IMR-90 (cell line): ENCODE results near the gene GLDC. TPM values are rescaled to one million over a fixed set of nuclear protein-coding genes. Genes with fewer than 3 reads are reported as not detected.

Source experiments
- ATAC-seq: fragments of 200-7000 bp; cut with Tn5 transposase; 2 replicates; pipeline ENCODE4 v1.9.1; 2020; ENCODE audit warnings: low read depth, mild to moderate bottlenecking, moderate library complexity
- BruUV-seq: library from RNA; stranded (reverse); fragments of 400-500 nt; replicated peaks from 2 replicates; lab custom pipeline; 2021; lab: Mats Ljungman, UMichigan
- CTCF ChIA-PET: fragments of 300-600 bp; formaldehyde crosslinking; extraction: SDS; loops from one replicate; lab custom pipeline; 2021; ENCODE audit warnings: antibody characterized with exemption; lab: Yijun Ruan, JAX
- POLR2A ChIA-PET: fragments of 300-600 bp; sonication (Branson Sonifier 250); formaldehyde crosslinking; loops from one replicate; lab custom pipeline; 2022; ENCODE audit warnings: antibody characterized with exemption; ENCODE audit not compliant: unreplicated experiment; lab: Charles Lee
- DNase-seq: peaks from one replicate; pipeline ENCODE4 v3.0.0; 2013
- H2AFZ ChIP-seq: replicated peaks from 2 replicates; pipeline ENCODE3; 2013; ENCODE audit warnings: low read length, mild to moderate bottlenecking; ENCODE audit not compliant: poor library complexity
- H2AK5ac ChIP-seq: 2 replicates; pipeline ENCODE4 v1.6.1; 2013; ENCODE audit warnings: low read depth, low read length, inconsistent platforms
- H2AK9ac ChIP-seq: replicated peaks from 2 replicates; pipeline ENCODE3; 2013; ENCODE audit warnings: mild to moderate bottlenecking, low read depth, low read length, moderate library complexity; ENCODE audit not compliant: poor library complexity
- H2BK120ac ChIP-seq: 2 replicates; pipeline ENCODE4 v1.6.1; 2013; ENCODE audit warnings: low read depth, low read length, inconsistent platforms
- H2BK15ac ChIP-seq: 3 replicates; pipeline ENCODE4 v1.6.1; 2013; ENCODE audit warnings: low read depth, low read length, inconsistent platforms
- H2BK20ac ChIP-seq: 2 replicates; pipeline ENCODE4 v1.6.1; 2013; ENCODE audit warnings: low read depth, mild to moderate bottlenecking, inconsistent platforms, low read length, moderate library complexity
- H2BK5ac ChIP-seq: 2 replicates; pipeline ENCODE4 v1.6.1; 2013; ENCODE audit warnings: mild to moderate bottlenecking, low read depth, low read length, inconsistent platforms; ENCODE audit not compliant: poor library complexity, severe bottlenecking
- H3K14ac ChIP-seq: replicated peaks from 2 replicates; pipeline ENCODE4 v1.6.1; 2013; ENCODE audit warnings: low read depth, low read length, inconsistent platforms
- H3K18ac ChIP-seq: 2 replicates; pipeline ENCODE4 v1.6.1; 2013; ENCODE audit warnings: low read depth, low read length, control low read depth
- H3K23ac ChIP-seq: 2 replicates; pipeline ENCODE4 v1.6.1; 2013; ENCODE audit warnings: low read depth, low read length, inconsistent platforms
- H3K27ac ChIP-seq: 2 replicates; pipeline ENCODE4 v1.5.1; 2013; ENCODE audit warnings: mild to moderate bottlenecking, control low read depth, low read length; ENCODE audit not compliant: insufficient read depth
- H3K27me3 ChIP-seq: 2 replicates; pipeline ENCODE4 v1.6.1; 2013; ENCODE audit warnings: low read length; ENCODE audit not compliant: control insufficient read depth, insufficient read depth
- H3K36me3 ChIP-seq: 2 replicates; pipeline ENCODE4 v1.6.1; 2013; ENCODE audit warnings: low read length, mixed read lengths; ENCODE audit not compliant: control insufficient read depth, insufficient read depth
- H3K4ac ChIP-seq: 2 replicates; pipeline ENCODE4 v1.6.1; 2013; ENCODE audit warnings: low read depth, low read length, inconsistent platforms
- H3K4me1 ChIP-seq: 2 replicates; pipeline ENCODE4 v1.6.1; 2013; ENCODE audit warnings: low read length, mixed read lengths; ENCODE audit not compliant: control insufficient read depth, insufficient read depth
- H3K4me2 ChIP-seq: 2 replicates; pipeline ENCODE4 v1.6.1; 2013; ENCODE audit warnings: low read depth, mild to moderate bottlenecking, control low read depth, low read length, moderate library complexity
- H3K4me3 ChIP-seq: 2 replicates; pipeline ENCODE4 v1.5.1; 2013; ENCODE audit warnings: low read depth, mild to moderate bottlenecking, control low read depth, low read length, moderate library complexity; ENCODE audit not compliant: insufficient read depth
- H3K56ac ChIP-seq: 2 replicates; pipeline ENCODE4 v1.6.1; 2013; ENCODE audit warnings: low read length, inconsistent platforms; ENCODE audit not compliant: insufficient read depth; ENCODE audit errors: extremely low read depth
- H3K79me1 ChIP-seq, 2 experiments: 2 replicates each; pipeline ENCODE4 v1.6.1; 2013; ENCODE audit warnings: low read length in 2 of 2, inconsistent platforms in 1 of 2, low read depth in 1 of 2
- H3K9ac ChIP-seq: 2 replicates; pipeline ENCODE4 v1.6.1; 2013; ENCODE audit warnings: low read depth, low read length, control low read depth
- H3K9me1 ChIP-seq: 2 replicates; pipeline ENCODE4 v1.6.1; 2013; ENCODE audit warnings: low read length, inconsistent platforms; ENCODE audit not compliant: insufficient read depth
- H3K9me3 ChIP-seq: 2 replicates; pipeline ENCODE4 v1.6.1; 2013; ENCODE audit warnings: low read length; ENCODE audit not compliant: control insufficient read depth, insufficient read depth
- H4K20me1 ChIP-seq: 2 replicates; pipeline ENCODE4 v1.6.1; 2013; ENCODE audit warnings: low read length, inconsistent platforms; ENCODE audit not compliant: insufficient read depth
- H4K5ac ChIP-seq: 2 replicates; pipeline ENCODE4 v1.6.1; 2013; ENCODE audit warnings: mild to moderate bottlenecking, low read depth, low read length, control low read depth
- H4K8ac ChIP-seq, 2 experiments: 2 replicates each; pipeline ENCODE4 v1.6.1; 2013; ENCODE audit warnings: low read depth in 2 of 2, low read length in 2 of 2, control low read depth in 1 of 2, inconsistent platforms in 1 of 2
- H4K91ac ChIP-seq: 2 replicates; pipeline ENCODE4 v1.6.1; 2013; ENCODE audit warnings: low read depth, low read length, inconsistent platforms; ENCODE audit not compliant: insufficient read depth
- CHD1 ChIP-seq: IDR thresholded peaks from 2 replicates; pipeline ENCODE4 v1.6.1; 2012; ENCODE audit warnings: low read depth, low read length, improper control_type of control experiment
- CTCF ChIP-seq: conservative IDR thresholded peaks from 2 replicates; pipeline ENCODE4 v1.5.1; 2012; ENCODE audit warnings: mild to moderate bottlenecking, low read depth, low read length, improper control_type of control experiment
- ELK1 ChIP-seq: fragments of 150-350 bp; IDR thresholded peaks from 2 replicates; pipeline ENCODE4 v1.6.1; 2016; ENCODE audit warnings: low read depth, mild to moderate bottlenecking, low read length, moderate library complexity, borderline replicate concordance
- MAFK ChIP-seq: IDR thresholded peaks from 2 replicates; pipeline ENCODE4 v1.6.1; 2012; ENCODE audit warnings: low read depth, low read length, improper control_type of control experiment
- MAZ ChIP-seq: IDR thresholded peaks from 2 replicates; pipeline ENCODE4 v1.6.1; 2012; ENCODE audit warnings: low read depth, mild to moderate bottlenecking, low read length, improper control_type of control experiment, moderate library complexity, borderline replicate concordance
- MXI1 ChIP-seq: IDR thresholded peaks from 2 replicates; pipeline ENCODE4 v1.6.1; 2012; ENCODE audit warnings: low read depth, mild to moderate bottlenecking, low read length, moderate library complexity, borderline replicate concordance
- POLR2A ChIP-seq: IDR thresholded peaks from 2 replicates; pipeline ENCODE4 v1.6.1; 2012; ENCODE audit warnings: mild to moderate bottlenecking, low read depth, low read length
- RAD21 ChIP-seq: IDR thresholded peaks from 2 replicates; pipeline ENCODE4 v1.6.1; 2012; ENCODE audit warnings: low read length, improper control_type of control experiment
- SMC3 ChIP-seq: fragments of 150-350 bp; IDR thresholded peaks from 2 replicates; pipeline ENCODE4 v1.6.1; 2016; ENCODE audit warnings: low read depth, mild to moderate bottlenecking, antibody characterized with exemption, low read length, moderate library complexity
- USF2 ChIP-seq: fragments of 150-350 bp; IDR thresholded peaks from 2 replicates; pipeline ENCODE4 v1.6.1; 2017; ENCODE audit warnings: mild to moderate bottlenecking, antibody characterized with exemption, low read length, low read depth
- WGBS, 2 experiments: methylation state at CpG; one replicate each; pipeline versions ENCODE4 v1.1.5 to v1.1.7; 2013; ENCODE audit warnings: missing lambda C conversion rate in 2 of 2; ENCODE audit not compliant: insufficient read length in 1 of 2; ENCODE audit errors: extremely low coverage in 2 of 2; 5-methylcytosine and 5-hydroxymethylcytosine counted together
- dilution Hi-C: fragments of 300-500 bp; cut with HindIII; formaldehyde crosslinking; loops from one replicate; pipeline ENCODE4 v1.14.3; 2018; ENCODE audit warnings: low sequenced_read_pairs; ENCODE audit not compliant: unreplicated experiment
- in situ Hi-C: fragments of 300-500 bp; cut with MboI; formaldehyde crosslinking; loops from 3 replicates; pipeline ENCODE4 v1.14.3; 2019; ENCODE audit warnings: low sequenced_read_pairs, inconsistent platforms, mixed read lengths
- intact Hi-C: fragments of 100-400 bp; cut with micrococcal nuclease; formaldehyde crosslinking; loops from 2 replicates; pipeline ENCODE4 v1.10.0; 2022
- polyA plus RNA-seq, 3 experiments: library from polyadenylated mRNA; depleted of rRNA; stranded (reverse); fragments of >200 nt; gene quantifications; 2 replicates each; pipeline ENCODE4 v1.2.3, GENCODE V29; 2012; ENCODE audit warnings: low replicate concordance in 1 of 3
- total RNA-seq: library from RNA; depleted of rRNA; stranded (reverse); fragments of >200 nt; gene quantifications from 2 replicates; pipeline ENCODE4 v1.2.3, GENCODE V29; 2012

GLDC gene
- total and polyA plus RNA-seq, 2 of the 4 experiments (the other 2 are of a cell fraction), result 0.36 to 0.50 TPM

GRCh38 chr9:6553866-6554265, 91.7 kb downstream of the GLDC start:
- H3K23ac ChIP-seq, result no peak overlapping the region
- ChIA-PET CTCF (interaction anchor here (0.6 to 0.7 kb wide), 3 partner anchors 388 to 724 kb away, joined by 3 read pairs; no protein-coding TSS in a partner anchor), POLR2A (no interaction called here)
- no peak overlapping the region for H3K9ac ChIP-seq
- no peaks in the 10 kb centered on the region for H3K36me3 ChIP-seq
- intact Hi-C loops, result no loop called here
- H4K20me1 ChIP-seq, result peaks cover 7% of the 10 kb centered on the region
- H3K9me1 ChIP-seq, result peaks cover 5% of the 10 kb centered on the region; the same call in 1 of the 2 replicates
- BruUV-seq, result no TSS peak
- no peak overlapping the region for H3K56ac ChIP-seq
- TF ChIP-seq MAZ, result no peak
- no peak for TF ChIP-seq ELK1
- TF ChIP-seq SMC3, result no peak
- no peak for TF ChIP-seq MAFK
- no peak for TF ChIP-seq CTCF
- no peak for TF ChIP-seq USF2
- TF ChIP-seq POLR2A, result no peak
- TF ChIP-seq MXI1, result no peak
- no peak for TF ChIP-seq CHD1
- TF ChIP-seq RAD21, result no peak
- dilution Hi-C loops, result no loop called here
- peak overlapping the region; percentile 56; the same call in 1 of the 3 replicates for H2BK15ac ChIP-seq
- no peak overlapping the region for H3K14ac ChIP-seq
- peak overlapping the region; percentile 12; the same call in 1 of the 2 replicates for H4K5ac ChIP-seq
- H3K4me1 ChIP-seq, result peaks cover 9% of the 10 kb centered on the region
- H4K91ac ChIP-seq, result 0 out of 2 replicates have a peak overlapping the region, but pooled peaks have one; percentile 14
- H3K79me1 ChIP-seq, result no peaks in the 10 kb centered on the region
- H3K9me3 ChIP-seq, result no peaks in the 10 kb centered on the region
- H3K27ac ChIP-seq, result no peak overlapping the region
- H2BK20ac ChIP-seq, result no peak overlapping the region
- H2AK5ac ChIP-seq, result peak overlapping the region; percentile 29
- H2BK5ac ChIP-seq, result no peak overlapping the region
- H3K4ac ChIP-seq, result no peak overlapping the region
- WGBS, 2 experiments, result no CpG with 5 or more reads among the region's 1 CpG
- ATAC-seq, result no peak
- no peak overlapping the region for H3K4me2 ChIP-seq
- DNase-seq, result no peak
- H2BK120ac ChIP-seq, result no peak overlapping the region
- H2AK9ac ChIP-seq, result no peak overlapping the region
- H3K4me3 ChIP-seq, result no peak overlapping the region
- no peaks in the 10 kb centered on the region for H3K27me3 ChIP-seq
- in situ Hi-C loops, result no loop called here
- H4K8ac ChIP-seq, result no peak overlapping the region
- no peak overlapping the region for H3K18ac ChIP-seq
- H2AFZ ChIP-seq, result no peak overlapping the region
